GM21526 (cell line): ENCODE measurements around the gene LMBR1L.
"Not testable (repeated sequence)": the region's sequence is repeated elsewhere in the genome, so short reads cannot be mapped to it uniquely, and the experiment has no call there.

Experiments used
- ATAC-seq: cut with Tn5 transposase; IDR thresholded peaks from one replicate; pipeline ENCODE4 v1.9.1; 2021; ENCODE audit warnings: moderate library complexity; ENCODE audit not compliant: unreplicated experiment, low FRiP score

Gene LMBR1L, protein sequence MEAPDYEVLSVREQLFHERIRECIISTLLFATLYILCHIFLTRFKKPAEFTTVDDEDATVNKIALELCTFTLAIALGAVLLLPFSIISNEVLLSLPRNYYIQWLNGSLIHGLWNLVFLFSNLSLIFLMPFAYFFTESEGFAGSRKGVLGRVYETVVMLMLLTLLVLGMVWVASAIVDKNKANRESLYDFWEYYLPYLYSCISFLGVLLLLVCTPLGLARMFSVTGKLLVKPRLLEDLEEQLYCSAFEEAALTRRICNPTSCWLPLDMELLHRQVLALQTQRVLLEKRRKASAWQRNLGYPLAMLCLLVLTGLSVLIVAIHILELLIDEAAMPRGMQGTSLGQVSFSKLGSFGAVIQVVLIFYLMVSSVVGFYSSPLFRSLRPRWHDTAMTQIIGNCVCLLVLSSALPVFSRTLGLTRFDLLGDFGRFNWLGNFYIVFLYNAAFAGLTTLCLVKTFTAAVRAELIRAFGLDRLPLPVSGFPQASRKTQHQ

GRCh38 chr12:49110464-49111155 lies at the start of gene LMBR1L:
Gene LMBR1L (minus strand): TSS chr12:49110847. CDS start chr12:49110555, 292 bp downstream.
- ATAC-seq = peak; percentile 95

DNA sequence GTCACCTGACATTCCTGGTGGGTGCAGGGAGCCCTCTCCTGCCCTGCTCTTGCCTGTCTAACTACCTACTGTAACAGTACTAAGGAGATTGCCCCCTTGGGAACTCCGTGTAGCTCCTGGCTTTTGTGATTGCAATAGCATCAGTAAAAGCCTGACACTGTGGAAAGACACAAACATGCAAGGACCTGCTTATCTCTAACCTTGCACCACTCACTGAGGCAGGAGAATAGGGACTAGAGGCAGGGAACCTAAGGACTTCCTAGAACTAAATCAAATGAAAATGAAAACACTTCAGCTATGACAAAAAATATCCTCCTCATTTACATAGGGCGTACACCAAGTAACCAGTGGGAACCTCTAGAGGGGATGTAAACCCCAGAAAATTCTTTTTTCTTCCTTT lies 49.8 kb upstream of the LMBR1L start:
- no peak for ATAC-seq

DNA sequence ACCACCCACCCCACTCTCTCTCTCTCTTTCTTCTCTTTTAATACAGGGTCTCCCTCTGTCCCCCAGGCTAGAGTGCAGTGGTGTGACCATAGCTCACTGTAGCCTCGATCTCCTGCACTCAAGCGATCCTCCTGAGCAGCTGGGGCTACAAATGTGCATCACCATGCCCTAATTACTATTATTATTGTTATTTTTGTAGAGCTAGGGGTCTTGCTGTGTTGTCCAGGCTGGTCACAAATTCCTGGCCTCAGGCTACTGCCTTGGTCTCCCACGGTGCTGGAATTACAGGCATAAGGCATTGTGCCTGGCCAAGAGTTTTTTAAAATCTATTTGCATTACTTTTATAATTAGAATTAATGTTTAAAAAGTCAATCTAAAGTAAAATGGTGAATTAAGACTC lies 43.6 kb upstream of the LMBR1L start:
- ATAC-seq = no peak

- ATAC-seq = no peak
These were observed 36.7 kb upstream of the LMBR1L start for GRCh38 chr12:49147384-49147783.

- ATAC-seq = no peak
These were observed 35.8 kb upstream of the LMBR1L start for GRCh38 chr12:49146406-49146805.

DNA sequence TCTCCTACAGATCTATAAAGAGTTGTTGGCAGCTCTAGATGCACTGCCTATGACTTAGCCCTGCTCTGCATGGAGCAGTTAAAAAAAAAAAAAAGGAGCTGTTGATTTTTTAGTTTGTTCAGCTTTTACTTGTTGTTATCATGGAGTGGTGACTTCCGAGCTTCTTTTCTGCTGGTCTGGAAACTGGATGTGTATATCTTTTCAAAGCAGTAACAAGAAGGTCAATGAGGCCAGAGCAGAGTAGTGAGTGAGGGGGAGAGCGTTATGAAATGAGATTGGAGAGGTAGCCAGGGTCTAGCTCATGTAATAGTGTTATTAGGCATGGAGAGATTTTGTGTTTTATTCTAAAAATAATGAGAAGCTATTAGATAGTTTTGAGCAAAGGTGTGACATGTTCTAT lies 33.7 kb upstream of the LMBR1L start:
- no peak for ATAC-seq

DNA sequence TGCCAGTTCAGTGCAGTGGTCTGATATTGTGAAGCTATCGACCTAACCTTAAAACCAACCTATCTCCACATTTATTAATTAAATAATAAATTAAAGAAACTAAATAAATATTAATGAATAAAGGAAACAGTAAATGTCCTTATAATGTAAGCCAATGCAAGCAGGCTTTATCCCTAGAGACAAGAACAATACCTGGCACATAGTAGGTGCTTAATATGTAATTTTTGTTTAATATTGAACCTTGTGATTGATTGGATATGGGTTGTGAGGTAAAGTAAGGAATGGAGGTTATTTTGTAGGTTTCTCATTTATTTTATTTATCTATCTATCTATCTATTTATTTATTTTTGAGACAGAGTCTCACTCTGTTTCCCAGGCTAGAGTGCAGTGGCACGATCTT lies 28.4 kb upstream of the LMBR1L start:
- no peak for ATAC-seq

DNA sequence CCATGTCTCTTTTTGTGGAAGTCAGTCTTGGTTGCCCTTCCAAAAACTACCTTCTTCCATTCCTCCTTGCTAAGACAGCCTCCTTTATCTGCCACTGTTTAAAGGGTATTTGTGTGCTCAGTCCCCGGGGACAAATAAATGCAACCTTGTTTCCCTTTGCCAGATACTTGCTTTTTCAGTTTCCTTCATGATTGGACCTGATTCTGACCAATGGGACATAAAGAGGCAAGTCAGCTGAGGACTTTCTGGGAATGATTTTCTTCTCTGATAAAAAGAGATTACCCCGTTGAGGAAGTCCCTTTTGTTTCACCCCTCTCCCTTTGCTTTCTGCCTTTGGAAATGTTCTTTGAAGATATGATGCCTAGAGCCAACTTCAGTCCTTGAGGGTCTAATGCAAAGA lies 27.9 kb upstream of the LMBR1L start:
- no peak for ATAC-seq

DNA sequence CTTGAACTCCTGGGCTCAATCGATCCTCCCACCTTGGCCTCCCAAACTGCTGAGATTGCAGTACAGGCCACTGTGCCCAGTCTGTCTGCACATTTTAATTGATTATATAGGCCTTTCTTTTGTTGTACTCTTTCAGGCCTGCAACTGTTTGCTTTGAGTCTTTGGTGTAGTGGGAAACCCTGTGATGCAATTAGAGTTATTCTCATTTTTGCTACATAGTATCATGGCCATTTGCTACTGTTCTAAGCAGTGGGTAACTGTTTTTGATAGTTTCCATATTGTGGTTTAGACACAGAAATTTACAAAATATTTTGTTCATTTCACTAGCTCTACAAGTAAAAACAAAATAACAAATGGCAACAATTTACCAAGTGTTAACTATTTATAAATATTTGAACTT lies 26.8 kb upstream of the LMBR1L start:
- ATAC-seq = no peak

- not testable (repeated sequence) for ATAC-seq
These were observed 26.4 kb upstream of the LMBR1L start for GRCh38 chr12:49136997-49137396.

GRCh38 chr12:49133590-49133989 lies 22.9 kb upstream of the LMBR1L start:
- ATAC-seq = no peak

- no peak for ATAC-seq
These were observed 22.4 kb upstream of the LMBR1L start for GRCh38 chr12:49133014-49133413.

- no peak for ATAC-seq
These were observed 21.3 kb upstream of the LMBR1L start for GRCh38 chr12:49131894-49132461.

GRCh38 chr12:49131051-49131893 lies 20.6 kb upstream of the LMBR1L start, which contains the start of gene TUBA1B:
Gene TUBA1B (minus strand): TSS chr12:49131395. CDS start chr12:49131300, 95 bp downstream.
- peak; percentile 66 for ATAC-seq

GRCh38 chr12:49130151-49131050 lies 19.8 kb upstream of the LMBR1L start:
- peak; percentile 50 for ATAC-seq

GRCh38 chr12:49129332-49130150 lies 18.9 kb upstream of the LMBR1L start:
- ATAC-seq = no peak

DNA sequence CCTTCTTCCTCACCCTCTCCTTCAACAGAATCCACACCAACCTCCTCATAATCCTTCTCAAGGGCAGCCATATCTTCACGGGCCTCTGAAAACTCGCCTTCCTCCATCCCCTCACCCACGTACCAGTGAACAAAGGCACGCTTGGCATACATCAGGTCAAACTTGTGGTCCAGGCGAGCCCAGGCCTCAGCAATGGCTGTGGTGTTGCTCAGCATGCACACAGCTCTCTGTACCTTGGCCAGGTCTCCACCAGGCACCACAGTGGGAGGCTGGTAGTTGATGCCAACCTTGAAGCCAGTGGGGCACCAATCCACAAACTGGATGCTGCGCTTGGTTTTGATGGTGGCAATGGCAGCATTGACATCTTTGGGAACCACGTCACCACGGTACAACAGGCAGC lies 17.3 kb upstream of the LMBR1L start:
- not testable (repeated sequence) for ATAC-seq
